Muscle layer of colon (tissue), 2 donors: ENCODE measurements around the gene ARL6IP1.
"Not testable (repeated sequence)": the region's sequence is repeated elsewhere in the genome, so short reads cannot be mapped to it uniquely, and the experiment has no call there.

Source experiments
- H3K27ac ChIP-seq: one replicate; pipeline ENCODE4 v1.7.0; 2013; ENCODE audit warnings: low read depth, mild to moderate bottlenecking, low read length, moderate library complexity
- H3K27me3 ChIP-seq, 2 donors: one replicate each; pipeline ENCODE4 v1.7.0; 2013; ENCODE audit warnings: low read length in 2 of 2, mild to moderate bottlenecking in 2 of 2; ENCODE audit not compliant: insufficient read depth in 2 of 2, control insufficient read depth in 1 of 2
- H3K36me3 ChIP-seq: one replicate; pipeline ENCODE4 v1.7.0; 2013; ENCODE audit warnings: mild to moderate bottlenecking, low read length; ENCODE audit not compliant: insufficient read depth
- H3K4me1 ChIP-seq: one replicate; pipeline ENCODE4 v1.7.0; 2013; ENCODE audit warnings: mild to moderate bottlenecking, low read length; ENCODE audit not compliant: insufficient read depth
- H3K4me3 ChIP-seq, 2 donors: one replicate each; pipeline ENCODE4 v1.7.0; 2013; ENCODE audit warnings: low read length in 2 of 2, low read depth in 1 of 2, mild to moderate bottlenecking in 1 of 2, moderate library complexity in 1 of 2
- H3K9ac ChIP-seq: one replicate; pipeline ENCODE4 v1.7.0; 2013; ENCODE audit warnings: low read length
- H3K9me3 ChIP-seq: one replicate; pipeline ENCODE4 v1.7.0; 2013; ENCODE audit warnings: mild to moderate bottlenecking, low read length
- donor health status: abdominal sarcoma.
- donor health status: Adenocarcinoma of cecum.

ARL6IP1 gene

GRCh38 chr16:18797746-18798145 is 3.6 kb downstream of the ARL6IP1 start:
- no peak overlapping the region for H3K4me3 ChIP-seq
- H3K27me3 ChIP-seq, result no peaks in the 10 kb centered on the region
- H3K27ac ChIP-seq, result no peak overlapping the region
- H3K36me3 ChIP-seq, result peaks cover 40% of the 10 kb centered on the region
- no peaks in the 10 kb centered on the region for H3K9me3 ChIP-seq
- H3K4me1 ChIP-seq, result peaks cover 13% of the 10 kb centered on the region
- no peak overlapping the region for H3K9ac ChIP-seq

GRCh38 chr16:18796377-18796776 is 5.0 kb downstream of the ARL6IP1 start:
- peaks cover 13% of the 10 kb centered on the region for H3K4me1 ChIP-seq
- no peak overlapping the region for H3K9ac ChIP-seq
- H3K36me3 ChIP-seq, result peaks cover 50% of the 10 kb centered on the region
- H3K27ac ChIP-seq, result no peak overlapping the region
- no peaks in the 10 kb centered on the region for H3K9me3 ChIP-seq
- H3K27me3 ChIP-seq, result no peaks in the 10 kb centered on the region
- no peak overlapping the region for H3K4me3 ChIP-seq

- H3K27me3 ChIP-seq, result no peaks in the 10 kb centered on the region
- H3K4me1 ChIP-seq, result peaks cover 14% of the 10 kb centered on the region
- H3K9me3 ChIP-seq, result no peaks in the 10 kb centered on the region
- no peak overlapping the region for H3K9ac ChIP-seq
- H3K36me3 ChIP-seq, result peaks cover 62% of the 10 kb centered on the region
- no peak overlapping the region for H3K27ac ChIP-seq
- no peak overlapping the region for H3K4me3 ChIP-seq
Observed at GRCh38 chr16:18792836-18793433, 8.4 kb downstream of the ARL6IP1 start.

GRCh38 chr16:18789850-18790706 is 11.3 kb downstream of the ARL6IP1 start, which contains the start of gene RPS15A:
Gene RPS15A (minus strand): TSS chr16:18790334. CDS start chr16:18789113, 1,221 bp downstream.
- H3K27ac ChIP-seq, result peak within 1 kb of the TSS; percentile 89
- H3K9ac ChIP-seq, result peak within 1 kb of the TSS; percentile 76
- H3K4me1 ChIP-seq, result peaks cover 40% of the 10 kb centered on the region
- H3K9me3 ChIP-seq, result no peaks in the 10 kb centered on the region
- peak within 1 kb of the TSS; percentile 95 for H3K4me3 ChIP-seq
- peaks cover 62% of the 10 kb centered on the region for H3K36me3 ChIP-seq
- H3K27me3 ChIP-seq, result no peaks in the 10 kb centered on the region

- Histone ChIP-seq H3K4me3 (peak overlapping the region; percentile 95), H3K36me3 (peaks cover 68% of the 10 kb centered on the region), H3K27ac (peak overlapping the region; percentile 89), H3K9ac (peak overlapping the region; percentile 76), H3K4me1 (peaks cover 45% of the 10 kb centered on the region), H3K9me3 (no peaks in the 10 kb centered on the region), H3K27me3 (no peaks in the 10 kb centered on the region)
Observed at GRCh38 chr16:18789515-18789849, 11.9 kb downstream of the ARL6IP1 start.

- peaks cover 45% of the 10 kb centered on the region for H3K4me1 ChIP-seq
- H3K27ac ChIP-seq, result peak overlapping the region; percentile 89
- H3K9me3 ChIP-seq, result no peaks in the 10 kb centered on the region
- H3K27me3 ChIP-seq, result no peaks in the 10 kb centered on the region
- H3K36me3 ChIP-seq, result peaks cover 68% of the 10 kb centered on the region
- peak overlapping the region; percentile 95 for H3K4me3 ChIP-seq
- peak overlapping the region; percentile 76 for H3K9ac ChIP-seq
Observed at GRCh38 chr16:18788828-18789514, 12.4 kb downstream of the ARL6IP1 start.

GRCh38 chr16:18784917-18785623 is 16.3 kb downstream of the ARL6IP1 start:
- H3K9ac ChIP-seq, result no peak overlapping the region
- H3K27me3 ChIP-seq, result no peaks in the 10 kb centered on the region
- H3K9me3 ChIP-seq, result no peaks in the 10 kb centered on the region
- peaks cover 64% of the 10 kb centered on the region for H3K36me3 ChIP-seq
- H3K27ac ChIP-seq, result no peak overlapping the region
- peak overlapping the region in 1 of 2 donors; percentile 24 for H3K4me3 ChIP-seq
- H3K4me1 ChIP-seq, result peaks cover 45% of the 10 kb centered on the region

- peaks cover 59% of the 10 kb centered on the region for H3K36me3 ChIP-seq
- H3K27ac ChIP-seq, result no peak overlapping the region
- H3K9me3 ChIP-seq, result no peaks in the 10 kb centered on the region
- H3K9ac ChIP-seq, result no peak overlapping the region
- peaks cover 39% of the 10 kb centered on the region for H3K4me1 ChIP-seq
- no peak overlapping the region for H3K4me3 ChIP-seq
- no peaks in the 10 kb centered on the region for H3K27me3 ChIP-seq
Observed at GRCh38 chr16:18783430-18784341, 17.7 kb downstream of the ARL6IP1 start.

- Histone ChIP-seq H3K9me3 (no peaks in the 10 kb centered on the region), H3K9ac (no peak overlapping the region), H3K4me3 (no peak overlapping the region), H3K36me3 (peaks cover 51% of the 10 kb centered on the region), H3K27me3 (no peaks in the 10 kb centered on the region), H3K27ac (no peak overlapping the region), H3K4me1 (peaks cover 31% of the 10 kb centered on the region)
Observed at GRCh38 chr16:18782697-18783429, 18.5 kb downstream of the ARL6IP1 start.

- not testable (repeated sequence) for H3K27me3 ChIP-seq, H3K27ac ChIP-seq, H3K9me3 ChIP-seq, H3K4me3 ChIP-seq, H3K9ac ChIP-seq
- peaks cover 16% of the 10 kb centered on the region for H3K4me1 ChIP-seq
- peaks cover 39% of the 10 kb centered on the region for H3K36me3 ChIP-seq
Observed at GRCh38 chr16:18781232-18781631, 20.1 kb downstream of the ARL6IP1 start.
